HepG2 (cell line): Measurements from ENCODE around the gene ANAPC1. TPM values are rescaled to one million over a fixed set of nuclear protein-coding genes. Genes with fewer than 3 reads are reported as not detected.
A peak's percentile ranks its signal among the peaks of the same experiment; 100 is the strongest.

Experiments used
- FOXP4 ChIP-seq: sonication (generic); formaldehyde crosslinking; IDR thresholded peaks from 2 replicates; pipeline ENCODE4 v1.4.0; 2020; ENCODE audit warnings: missing genetic modification reagents
- HOXD1 ChIP-seq: sonication (generic); formaldehyde crosslinking; IDR thresholded peaks from 2 replicates; pipeline ENCODE4 v1.5.0; 2020; ENCODE audit warnings: missing genetic modification reagents
- MAFG ChIP-seq: sonication (generic); formaldehyde crosslinking; IDR thresholded peaks from 2 replicates; pipeline ENCODE4 v1.5.1; 2020; ENCODE audit warnings: mild to moderate bottlenecking, missing genetic modification reagents
- NR2F6 ChIP-seq, 2 experiments: IDR thresholded peaks; 2 replicates each; pipeline ENCODE4 v1.6.1; 2016; ENCODE audit warnings: antibody characterized with exemption in 1 of 2, mild to moderate bottlenecking in 1 of 2
- RARG ChIP-seq: sonication (generic); formaldehyde crosslinking; IDR thresholded peaks from 2 replicates; pipeline ENCODE4 v1.4.0; 2020; ENCODE audit warnings: low read depth, mild to moderate bottlenecking, missing genetic modification reagents
- SMAD3 ChIP-seq: sonication (generic); formaldehyde crosslinking; IDR thresholded peaks from 2 replicates; pipeline ENCODE4 v1.4.0; 2020; ENCODE audit warnings: missing genetic modification reagents
- ZMYM4 ChIP-seq: sonication (generic); formaldehyde crosslinking; IDR thresholded peaks from 2 replicates; pipeline ENCODE4 v1.8.1; 2023; ENCODE audit warnings: mild to moderate bottlenecking, missing genetic modification reagents
- ZNF18 ChIP-seq: sonication (generic); formaldehyde crosslinking; IDR thresholded peaks from 2 replicates; pipeline ENCODE4 v1.8.0; 2022; ENCODE audit warnings: mild to moderate bottlenecking, missing genetic modification reagents; ENCODE audit not compliant: insufficient replicate concordance
- ZNF235 ChIP-seq: sonication (generic); formaldehyde crosslinking; IDR thresholded peaks from 2 replicates; pipeline ENCODE4 v1.8.1; 2023; ENCODE audit warnings: mild to moderate bottlenecking, missing genetic modification reagents, borderline replicate concordance
- ZNF367 ChIP-seq: sonication (generic); formaldehyde crosslinking; IDR thresholded peaks from 2 replicates; pipeline ENCODE4 v1.4.0; 2020; ENCODE audit warnings: missing genetic modification reagents, borderline replicate concordance
- ZNF441 ChIP-seq: sonication (generic); formaldehyde crosslinking; IDR thresholded peaks from 2 replicates; pipeline ENCODE4 v1.7.0; 2021; ENCODE audit warnings: missing genetic modification reagents, borderline replicate concordance
- ZNF558 ChIP-seq: sonication (generic); formaldehyde crosslinking; IDR thresholded peaks from 2 replicates; pipeline ENCODE4 v1.9.0; 2022; ENCODE audit warnings: mild to moderate bottlenecking, missing genetic modification reagents, borderline replicate concordance
- ZNF607 ChIP-seq: sonication (generic); formaldehyde crosslinking; IDR thresholded peaks from 2 replicates; pipeline ENCODE4 v1.5.1; 2020; ENCODE audit warnings: missing genetic modification reagents, mild to moderate bottlenecking, borderline replicate concordance
- ZNF616 ChIP-seq: sonication (generic); formaldehyde crosslinking; IDR thresholded peaks from 2 replicates; pipeline ENCODE4 v1.5.0; 2020; ENCODE audit warnings: low read depth, mild to moderate bottlenecking, missing genetic modification reagents
- ZNF879 ChIP-seq: sonication (generic); formaldehyde crosslinking; IDR thresholded peaks from 2 replicates; pipeline ENCODE4 v1.8.1; 2023; ENCODE audit warnings: missing genetic modification reagents
- ZUFSP ChIP-seq: sonication (generic); formaldehyde crosslinking; IDR thresholded peaks from 2 replicates; pipeline ENCODE4 v1.9.0; 2021; ENCODE audit warnings: missing genetic modification reagents, mild to moderate bottlenecking, borderline replicate concordance
- polyA plus RNA-seq, 8 experiments: library from polyadenylated mRNA; depleted of rRNA in 3 of 8; stranded (reverse) in 7 of 8; unstranded in 1 of 8; fragments of >200 nt; fragmentation: Illumina TruSeq in 4 of 8; extraction: Trizol in 4 of 8; gene quantifications; 2 replicates each; pipeline versions ENCODE4 v1.2.1 to v1.2.3, GENCODE V29; 2011 to 2016; ENCODE audit warnings: low read depth in 4 of 8, missing spikeins in 1 of 8, mixed read lengths in 1 of 8; ENCODE audit not compliant: insufficient read depth in 1 of 8
- total RNA-seq, 5 experiments: library from RNA; depleted of rRNA; stranded (reverse); fragments of >200 nt; fragmentation: Illumina TruSeq; extraction: Trizol; gene quantifications; 2 replicates each; pipeline ENCODE4 v1.2.3, GENCODE V29; 2016; ENCODE audit warnings: low read depth in 1 of 5
- TF ChIP-seq, protein P1 (sequence below): sonication (generic); formaldehyde crosslinking; IDR thresholded peaks from 2 replicates; pipeline ENCODE4 v1.4.0; 2020; ENCODE audit warnings: mild to moderate bottlenecking, missing genetic modification reagents

ANAPC1 gene
- total and polyA plus RNA-seq, 2 of the 13 experiments (the other 11 are each of a cell fraction or from before 2014, with no cell fraction given) = 50.0 to 89.7 TPM

DNA sequence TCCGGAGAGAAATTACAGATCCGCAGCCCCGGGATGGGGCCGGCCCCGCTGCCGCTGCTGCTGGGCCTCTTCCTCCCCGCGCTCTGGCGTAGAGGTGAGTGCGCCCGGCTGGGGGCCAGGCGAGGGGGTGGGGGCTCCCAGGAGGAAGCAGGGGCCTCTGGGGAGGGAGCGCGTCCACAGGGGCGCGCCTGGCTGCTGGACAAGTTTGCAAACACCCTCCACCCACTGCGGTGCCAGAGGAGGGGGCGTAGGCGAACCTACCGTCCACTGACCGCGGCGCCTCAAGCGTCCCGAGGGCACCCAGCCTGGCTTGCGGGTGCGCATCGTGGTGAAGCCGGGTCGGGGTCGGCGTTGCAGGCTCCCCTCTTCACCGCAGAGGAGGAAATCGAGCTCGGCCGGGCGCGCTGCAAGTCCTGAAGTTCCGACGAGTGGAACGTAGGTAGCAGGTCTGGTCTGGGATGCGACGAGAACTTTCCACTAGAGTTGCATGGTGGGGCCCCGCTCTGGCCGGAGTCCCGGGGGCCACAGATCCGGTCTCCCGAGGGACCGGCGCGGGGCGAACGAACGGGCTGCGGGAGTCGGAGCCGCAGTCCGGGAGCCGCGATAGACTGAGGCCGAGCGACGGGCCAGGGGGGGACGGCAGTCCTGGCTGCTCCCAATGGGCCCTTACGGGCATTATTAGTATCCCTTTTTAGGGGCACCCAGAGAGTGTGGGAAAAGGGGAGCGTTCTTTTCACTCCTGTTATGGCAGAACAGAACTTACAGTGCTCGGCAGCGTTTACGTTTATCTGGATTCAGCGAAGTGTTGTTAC, 14.9 kb upstream of the ANAPC1 start (continued):
- TF ChIP-seq ZNF607 (CRISPR knock-in tag) = no peak
- TF ChIP-seq ZNF18 (CRISPR knock-in tag) = peak; percentile 68
- no peak for TF ChIP-seq ZMYM4 (CRISPR knock-in tag)
- TF ChIP-seq HOXD1 = peak; percentile 60; the same call in 1 of the 2 replicates
- TF ChIP-seq NR2F6 (IDR thresholded peaks at IDR 0.05) = no peak
- peak; percentile 36; the same call in 1 of the 2 replicates for TF ChIP-seq NR2F6 (CRISPR knock-in tag; IDR thresholded peaks at IDR 0.05)
- peak; percentile 43; the same call in 1 of the 2 replicates for TF ChIP-seq ZNF558
- TF ChIP-seq RARG = no peak
- TF ChIP-seq FOXP4 = 0 out of 2 replicates have a peak, but pooled peaks have one; percentile 9
- TF ChIP-seq ZNF367 (CRISPR knock-in tag) = peak; percentile 80; the same call in 1 of the 2 replicates
- TF ChIP-seq SMAD3 (CRISPR knock-in tag) = no peak
- TF ChIP-seq ZNF235 (CRISPR knock-in tag) = peak; percentile 81; the same call in 1 of the 2 replicates
- TF ChIP-seq MAFG (CRISPR knock-in tag) = no peak
- TF ChIP-seq, protein P1, sequence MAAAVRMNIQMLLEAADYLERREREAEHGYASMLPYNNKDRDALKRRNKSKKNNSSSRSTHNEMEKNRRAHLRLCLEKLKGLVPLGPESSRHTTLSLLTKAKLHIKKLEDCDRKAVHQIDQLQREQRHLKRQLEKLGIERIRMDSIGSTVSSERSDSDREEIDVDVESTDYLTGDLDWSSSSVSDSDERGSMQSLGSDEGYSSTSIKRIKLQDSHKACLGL (CRISPR knock-in tag) = peak; percentile 75; the same call in 1 of the 2 replicates
- no peak for TF ChIP-seq ZUFSP (CRISPR knock-in tag)
- peak; percentile 41; the same call in 1 of the 2 replicates for TF ChIP-seq ZNF441 (CRISPR knock-in tag)
- peak; percentile 80; the same call in 1 of the 2 replicates for TF ChIP-seq ZNF616 (CRISPR knock-in tag)
- TF ChIP-seq ZNF879 (CRISPR knock-in tag) = peak; percentile 59; the same call in 1 of the 2 replicates
